BLaER1 (cell line): ENCODE measurements around the gene EXOC3.

ENCODE experiments used
- H3K27ac ChIP-seq: shearing (Covaris generic); formaldehyde crosslinking; 2 replicates; pipeline ENCODE4 v1.8.1; 2022
- H3K27me3 ChIP-seq: shearing (Covaris generic); formaldehyde crosslinking; 2 replicates; pipeline ENCODE4 v1.8.1; 2022
- H3K36me3 ChIP-seq: shearing (Covaris generic); formaldehyde crosslinking; 2 replicates; pipeline ENCODE4 v1.8.1; 2022
- H3K4me1 ChIP-seq: shearing (Covaris generic); formaldehyde crosslinking; 2 replicates; pipeline ENCODE4 v1.8.1; 2022
- H3K4me2 ChIP-seq: shearing (Covaris generic); formaldehyde crosslinking; 2 replicates; pipeline ENCODE4 v1.8.1; 2022
- H3K4me3 ChIP-seq: shearing (Covaris generic); formaldehyde crosslinking; 2 replicates; pipeline ENCODE4 v1.8.1; 2022
- H3K9ac ChIP-seq: shearing (Covaris generic); formaldehyde crosslinking; 2 replicates; pipeline ENCODE4 v1.8.1; 2022
- H3K9me3 ChIP-seq: shearing (Covaris generic); formaldehyde crosslinking; 2 replicates; pipeline ENCODE4 v1.8.1; 2022
- H4K20me1 ChIP-seq: shearing (Covaris generic); formaldehyde crosslinking; 2 replicates; pipeline ENCODE4 v1.8.1; 2022
- Cebpa-rat ChIP-seq: shearing (Covaris generic); IDR thresholded peaks from 2 replicates; pipeline ENCODE4 v1.8.1; 2022

Gene EXOC3

DNA sequence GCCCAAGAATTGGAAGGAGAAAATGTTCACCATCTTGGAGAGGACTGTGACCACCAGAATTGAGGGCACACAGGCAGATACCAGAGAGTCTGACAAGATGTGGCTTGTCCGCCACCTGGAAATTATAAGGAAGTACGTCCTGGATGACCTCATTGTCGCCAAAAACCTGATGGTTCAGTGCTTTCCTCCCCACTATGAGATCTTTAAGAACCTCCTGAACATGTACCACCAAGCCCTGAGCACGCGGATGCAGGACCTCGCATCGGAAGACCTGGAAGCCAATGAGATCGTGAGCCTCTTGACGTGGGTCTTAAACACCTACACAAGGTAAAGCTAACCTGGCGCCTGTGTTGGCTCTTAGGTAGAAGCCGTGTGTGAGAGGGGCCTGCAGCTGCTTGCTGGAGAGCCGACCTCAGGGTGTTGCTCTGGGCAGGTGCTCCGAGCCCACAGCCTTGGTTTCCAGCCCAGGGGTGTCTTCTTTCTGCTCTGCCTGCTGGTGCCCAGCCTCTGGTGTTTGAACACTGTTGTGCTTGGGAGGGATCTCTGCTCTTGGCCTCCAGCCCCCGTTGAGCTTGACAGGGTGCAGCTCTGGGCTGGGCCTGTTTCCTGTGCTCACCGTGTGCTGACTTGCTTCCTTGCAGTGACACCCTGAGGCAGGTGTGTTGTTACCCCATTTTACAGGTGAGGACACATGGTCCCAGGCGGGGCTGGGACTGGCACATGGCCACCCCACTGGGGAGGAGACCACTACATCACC is 10.9 kb downstream of the EXOC3 start:
- no peaks in the 10 kb centered on the region for H3K27me3 ChIP-seq
- no peak for TF ChIP-seq Cebpa-rat
- H3K4me2 ChIP-seq, result peak overlapping the region; percentile 77
- H3K4me1 ChIP-seq, result peaks cover 21% of the 10 kb centered on the region
- peaks cover 21% of the 10 kb centered on the region for H3K9me3 ChIP-seq
- H4K20me1 ChIP-seq, result peaks cover 68% of the 10 kb centered on the region
- no peak overlapping the region for H3K9ac ChIP-seq
- no peak overlapping the region for H3K4me3 ChIP-seq
- no peak overlapping the region for H3K27ac ChIP-seq
- H3K36me3 ChIP-seq, result peaks cover 99% of the 10 kb centered on the region

- Histone ChIP-seq H3K27me3 (no peaks in the 10 kb centered on the region), H3K27ac (no peak overlapping the region), H3K4me3 (no peak overlapping the region), H4K20me1 (peaks cover 76% of the 10 kb centered on the region), H3K4me1 (peaks cover 21% of the 10 kb centered on the region), H3K36me3 (peaks cover 99% of the 10 kb centered on the region), H3K9me3 (peaks cover 21% of the 10 kb centered on the region), H3K9ac (no peak overlapping the region), H3K4me2 (no peak overlapping the region)
- TF ChIP-seq Cebpa-rat, result no peak
Measured at GRCh38 chr5:454936-455335, 12.0 kb downstream of the EXOC3 start.

- no peak overlapping the region for H3K4me3 ChIP-seq
- peaks cover 83% of the 10 kb centered on the region for H4K20me1 ChIP-seq
- H3K9me3 ChIP-seq, result peaks cover 20% of the 10 kb centered on the region
- peaks cover 99% of the 10 kb centered on the region for H3K36me3 ChIP-seq
- TF ChIP-seq Cebpa-rat, result no peak
- H3K27me3 ChIP-seq, result no peaks in the 10 kb centered on the region
- no peak overlapping the region for H3K27ac ChIP-seq
- H3K9ac ChIP-seq, result no peak overlapping the region
- no peak overlapping the region for H3K4me2 ChIP-seq
- peaks cover 21% of the 10 kb centered on the region for H3K4me1 ChIP-seq
Measured at GRCh38 chr5:455806-456205, 12.8 kb downstream of the EXOC3 start.

DNA sequence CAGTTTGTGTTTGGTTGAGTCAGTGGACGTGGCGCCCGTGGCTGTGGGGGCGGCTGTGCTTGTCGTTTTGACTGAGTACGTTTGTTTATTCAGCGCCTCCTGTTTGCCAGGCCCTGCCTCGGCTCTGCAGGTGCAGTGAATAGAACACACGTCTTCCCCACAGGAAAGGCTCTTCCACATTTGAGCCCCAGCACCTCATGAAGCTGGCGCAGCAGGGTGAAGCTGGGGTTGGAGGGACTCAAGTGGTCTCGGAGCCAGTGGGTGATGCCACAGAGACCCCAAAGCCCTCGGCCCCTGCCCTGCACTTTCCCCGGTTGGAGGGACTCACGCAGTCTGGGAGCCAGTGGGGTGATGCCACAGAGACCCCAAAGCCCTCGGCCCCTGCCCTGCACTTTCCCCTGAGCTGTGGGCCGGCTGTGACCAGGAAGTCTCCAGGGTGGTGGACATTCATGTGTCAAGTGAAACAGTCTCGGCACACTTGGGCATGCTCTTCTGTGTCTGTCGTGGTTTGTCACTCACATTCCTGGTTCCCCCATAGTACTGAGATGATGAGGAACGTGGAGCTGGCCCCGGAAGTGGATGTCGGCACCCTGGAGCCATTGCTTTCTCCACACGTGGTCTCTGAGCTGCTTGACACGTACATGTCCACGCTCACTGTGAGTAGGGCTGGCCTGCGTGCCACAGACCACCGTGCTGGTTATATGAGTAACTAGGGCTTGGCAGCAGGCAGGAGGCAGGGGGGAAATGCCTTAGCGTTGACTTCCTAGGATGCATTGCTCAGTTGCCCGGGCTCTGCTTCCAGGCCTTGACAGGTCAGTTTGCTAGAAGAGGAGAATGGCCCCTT is 13.6 kb downstream of the EXOC3 start:
- Histone ChIP-seq H3K4me3 (no peak overlapping the region), H4K20me1 (peaks cover 83% of the 10 kb centered on the region), H3K9me3 (peaks cover 12% of the 10 kb centered on the region), H3K4me2 (no peak overlapping the region), H3K36me3 (peaks cover 96% of the 10 kb centered on the region), H3K27ac (no peak overlapping the region), H3K9ac (no peak overlapping the region), H3K27me3 (no peaks in the 10 kb centered on the region), H3K4me1 (peaks cover 21% of the 10 kb centered on the region)
- TF ChIP-seq Cebpa-rat, result no peak

GRCh38 chr5:457195-457961 is 14.4 kb downstream of the EXOC3 start:
- Histone ChIP-seq H4K20me1 (peaks cover 82% of the 10 kb centered on the region), H3K27me3 (no peaks in the 10 kb centered on the region), H3K9ac (no peak overlapping the region), H3K4me1 (peaks cover 20% of the 10 kb centered on the region), H3K36me3 (peaks cover 96% of the 10 kb centered on the region), H3K9me3 (peaks cover 4% of the 10 kb centered on the region; the same call in 1 of the 2 replicates), H3K4me3 (no peak overlapping the region), H3K27ac (no peak overlapping the region), H3K4me2 (no peak overlapping the region)
- TF ChIP-seq Cebpa-rat, result no peak

GRCh38 chr5:458547-459353 is 15.8 kb downstream of the EXOC3 start:
- no peaks in the 10 kb centered on the region for H3K9me3 ChIP-seq
- H3K9ac ChIP-seq, result no peak overlapping the region
- peaks cover 93% of the 10 kb centered on the region for H3K36me3 ChIP-seq
- no peak overlapping the region for H3K27ac ChIP-seq
- peaks cover 76% of the 10 kb centered on the region for H4K20me1 ChIP-seq
- no peak overlapping the region for H3K4me3 ChIP-seq
- no peak overlapping the region for H3K4me2 ChIP-seq
- H3K27me3 ChIP-seq, result no peaks in the 10 kb centered on the region
- no peak for TF ChIP-seq Cebpa-rat
- H3K4me1 ChIP-seq, result peaks cover 8% of the 10 kb centered on the region

DNA sequence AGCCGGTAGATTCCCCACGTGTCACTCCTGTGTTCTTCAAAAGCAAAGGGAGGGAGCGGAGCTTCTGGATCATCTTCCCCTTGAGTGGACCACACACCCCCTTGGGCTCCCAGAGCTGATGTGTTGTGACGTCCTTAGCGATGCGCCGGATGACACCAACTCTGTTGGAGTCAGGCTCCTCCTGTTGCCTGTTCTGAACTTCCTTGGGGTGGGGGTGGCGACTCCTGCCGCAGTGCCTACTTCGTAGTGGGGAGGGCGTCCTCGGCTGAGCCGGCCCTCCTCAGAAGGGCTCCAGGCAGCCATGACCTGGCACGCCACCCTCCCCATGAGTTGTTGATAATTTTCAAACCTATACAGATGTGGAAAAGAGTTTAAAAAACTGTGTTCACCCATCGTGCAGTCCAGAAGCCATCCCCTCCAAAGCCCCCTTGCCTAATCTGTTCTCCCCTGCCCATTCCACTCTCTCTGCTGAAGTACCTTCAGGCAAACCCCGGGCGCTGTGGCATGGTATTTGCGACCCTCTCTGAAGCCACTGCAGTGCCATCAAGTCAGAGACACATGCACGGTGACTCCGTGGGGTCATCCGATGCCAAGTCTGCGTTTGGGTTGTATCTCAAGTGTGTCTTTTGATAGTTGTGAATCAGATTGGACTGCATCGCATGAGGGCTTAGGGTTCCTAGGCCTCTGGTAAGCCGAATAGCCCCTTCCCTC is 16.7 kb downstream of the EXOC3 start:
- H3K9ac ChIP-seq, result no peak overlapping the region
- H3K27ac ChIP-seq, result no peak overlapping the region
- H3K4me1 ChIP-seq, result peaks cover 11% of the 10 kb centered on the region
- H3K27me3 ChIP-seq, result no peaks in the 10 kb centered on the region
- peaks cover 94% of the 10 kb centered on the region for H3K36me3 ChIP-seq
- peaks cover 76% of the 10 kb centered on the region for H4K20me1 ChIP-seq
- no peak for TF ChIP-seq Cebpa-rat
- H3K4me3 ChIP-seq, result no peak overlapping the region
- no peaks in the 10 kb centered on the region for H3K9me3 ChIP-seq
- no peak overlapping the region for H3K4me2 ChIP-seq

- TF ChIP-seq Cebpa-rat, result no peak
- H3K4me1 ChIP-seq, result peaks cover 15% of the 10 kb centered on the region
- peaks cover 94% of the 10 kb centered on the region for H3K36me3 ChIP-seq
- H3K4me3 ChIP-seq, result no peak overlapping the region
- H3K27ac ChIP-seq, result no peak overlapping the region
- no peak overlapping the region for H3K4me2 ChIP-seq
- H4K20me1 ChIP-seq, result peaks cover 76% of the 10 kb centered on the region
- no peaks in the 10 kb centered on the region for H3K9me3 ChIP-seq
- no peak overlapping the region for H3K9ac ChIP-seq
- no peaks in the 10 kb centered on the region for H3K27me3 ChIP-seq
Measured at GRCh38 chr5:460273-460625, 17.3 kb downstream of the EXOC3 start.
